Stimulated activated CD8-positive, alpha-beta memory T cell treated with anti-CD3 and anti-CD28 coated beads, Interleukin-7, amount 100 ng/mL, for 1 hour (primary cell): ENCODE measurements around the gene EPB41L1.

Experiments used
- DNase-seq, 2 donors: peaks; one replicate each; pipeline ENCODE4 v3.0.0-alpha.2; 2020; ENCODE audit warnings: low read depth in 2 of 2

The EPB41L1 gene

DNA sequence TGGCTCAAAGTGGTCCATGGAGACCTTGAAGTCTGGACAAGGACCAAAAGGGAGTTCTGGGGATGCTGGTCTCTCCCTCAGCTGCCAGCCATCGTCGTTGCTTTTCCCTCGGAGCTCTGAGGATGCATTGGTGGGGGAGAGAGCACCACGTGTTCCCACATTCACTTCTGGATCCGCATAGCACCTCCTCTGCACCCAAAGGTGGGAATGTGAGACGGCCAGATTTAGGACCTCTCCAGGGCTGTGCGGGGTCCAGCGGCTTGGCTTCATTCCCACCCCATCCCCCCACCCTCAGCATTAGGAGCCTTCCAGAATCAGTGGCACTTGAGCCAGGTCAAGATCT lies 1.1 kb downstream of the EPB41L1 start:
- no peak for DNase-seq

DNA sequence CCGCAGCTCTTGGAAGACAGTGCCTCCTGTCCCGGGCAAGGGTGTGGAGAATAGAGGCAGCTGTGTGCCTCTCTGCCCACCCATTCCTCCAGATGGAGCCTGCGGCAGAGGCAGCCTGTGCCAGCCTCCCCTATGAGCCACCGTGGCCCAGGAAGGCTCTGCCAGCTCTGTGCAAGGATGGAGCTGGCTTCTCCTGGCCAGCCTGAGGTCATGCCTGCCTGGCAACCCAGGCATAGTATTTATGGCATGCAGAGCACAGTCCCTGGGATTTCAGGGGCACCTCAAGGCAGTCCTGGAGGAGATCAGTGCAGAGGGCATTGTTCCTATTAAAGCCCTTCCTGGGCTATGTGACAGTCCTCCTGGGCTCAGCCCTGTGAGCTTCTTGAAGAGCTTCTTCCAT lies 1.5 kb downstream of the EPB41L1 start:
- DNase-seq = no peak

DNA sequence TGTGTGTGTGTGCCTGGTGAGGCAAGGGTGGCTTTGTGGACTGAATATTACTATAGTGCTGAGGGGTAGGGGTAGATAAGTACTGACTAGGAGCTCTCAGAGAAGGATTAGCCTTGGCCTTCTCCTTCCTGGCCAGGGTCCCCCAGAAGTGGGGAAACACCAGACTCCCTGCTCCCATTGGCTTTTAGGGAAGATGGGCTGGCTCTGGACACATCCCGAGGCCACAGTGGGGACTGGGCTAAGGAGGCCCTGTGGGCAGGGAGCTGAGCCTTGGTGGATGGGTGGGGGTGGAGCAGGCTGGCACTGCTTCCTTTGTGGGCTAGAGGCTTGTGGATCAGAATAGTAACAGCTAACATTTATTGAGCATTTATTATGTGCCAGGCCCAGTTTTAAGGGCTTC lies 3.1 kb downstream of the EPB41L1 start:
- DNase-seq = no peak

DNA sequence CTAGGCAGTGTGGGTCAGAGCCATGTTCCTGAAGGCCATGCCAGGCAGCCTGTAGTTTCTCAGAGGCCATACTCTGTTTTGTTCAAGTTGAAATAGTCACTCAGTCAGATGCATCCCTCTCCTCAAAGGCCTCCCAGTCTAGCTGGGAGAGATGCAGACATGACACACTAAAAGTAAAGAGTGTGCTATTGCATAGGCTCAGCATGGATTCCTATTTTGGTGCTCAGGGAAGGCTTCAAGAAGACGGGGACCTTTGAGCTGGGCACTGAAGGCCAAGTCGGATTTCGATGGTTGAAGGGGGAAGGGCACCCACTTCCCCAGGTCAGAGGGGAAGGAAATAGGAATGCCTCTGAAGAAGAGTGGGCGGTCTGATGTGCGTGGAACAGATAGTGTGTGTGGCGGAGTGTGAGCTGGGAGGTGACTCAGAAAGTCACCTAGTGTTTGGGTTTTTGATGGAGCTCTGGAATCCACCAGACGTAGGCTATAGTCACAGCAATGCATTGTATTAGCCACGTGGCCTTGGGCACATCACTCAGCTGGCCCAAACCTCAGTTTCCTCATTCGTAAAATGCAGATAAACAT lies 3.7 kb downstream of the EPB41L1 start:
- no peak for DNase-seq

DNA sequence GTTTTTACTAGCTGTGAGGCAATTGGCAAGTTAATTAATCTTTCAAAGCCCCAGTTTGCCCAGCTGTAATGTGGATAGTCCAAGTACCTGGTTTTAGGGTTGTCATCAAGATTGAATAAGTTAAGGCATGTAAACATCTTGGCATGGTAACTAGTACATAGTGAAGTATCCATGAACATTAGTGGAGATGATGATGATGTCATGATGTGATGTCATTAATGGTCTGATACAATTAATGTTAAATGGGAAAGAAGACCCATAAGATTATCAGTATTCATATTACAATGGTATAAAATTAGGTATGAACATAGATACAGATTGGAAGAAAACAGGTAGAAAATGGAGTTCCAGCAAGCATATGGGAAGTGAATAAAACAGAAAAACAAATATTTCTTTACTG lies 5.3 kb downstream of the EPB41L1 start:
- no peak for DNase-seq

DNA sequence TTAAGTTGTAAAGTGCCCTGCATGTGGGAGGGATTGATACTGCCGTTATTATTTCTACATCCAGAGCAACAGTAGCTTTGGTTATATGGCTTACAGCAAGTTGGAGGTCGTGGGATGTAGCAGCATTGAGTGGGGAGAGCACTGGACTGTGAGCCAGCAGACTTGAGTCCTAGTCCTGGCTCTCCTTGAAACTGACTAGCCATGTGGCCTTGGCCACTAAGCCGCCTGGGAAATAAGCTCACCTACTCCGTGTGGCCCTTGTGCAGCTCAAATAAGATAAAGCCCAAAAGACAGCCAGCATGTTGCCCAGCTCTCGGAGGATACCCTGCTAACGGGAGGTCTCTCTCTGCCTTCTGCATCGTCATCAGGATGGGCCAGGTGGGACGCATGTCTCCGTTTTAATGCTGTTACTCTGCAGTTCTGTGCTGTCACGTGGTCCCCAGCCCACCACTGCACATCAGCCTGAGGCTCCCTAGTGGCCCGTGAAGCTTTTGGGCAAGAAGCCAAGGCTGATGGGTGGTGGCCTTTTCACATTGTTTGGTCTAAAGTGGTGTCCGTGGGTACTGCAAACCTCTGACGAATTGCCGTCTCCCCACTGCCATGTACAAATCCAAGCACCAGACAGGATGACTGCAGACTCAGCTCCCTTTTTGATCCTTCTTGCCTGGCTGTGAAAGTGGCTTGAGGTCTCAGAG lies 7.9 kb downstream of the EPB41L1 start:
- no peak for DNase-seq

DNA sequence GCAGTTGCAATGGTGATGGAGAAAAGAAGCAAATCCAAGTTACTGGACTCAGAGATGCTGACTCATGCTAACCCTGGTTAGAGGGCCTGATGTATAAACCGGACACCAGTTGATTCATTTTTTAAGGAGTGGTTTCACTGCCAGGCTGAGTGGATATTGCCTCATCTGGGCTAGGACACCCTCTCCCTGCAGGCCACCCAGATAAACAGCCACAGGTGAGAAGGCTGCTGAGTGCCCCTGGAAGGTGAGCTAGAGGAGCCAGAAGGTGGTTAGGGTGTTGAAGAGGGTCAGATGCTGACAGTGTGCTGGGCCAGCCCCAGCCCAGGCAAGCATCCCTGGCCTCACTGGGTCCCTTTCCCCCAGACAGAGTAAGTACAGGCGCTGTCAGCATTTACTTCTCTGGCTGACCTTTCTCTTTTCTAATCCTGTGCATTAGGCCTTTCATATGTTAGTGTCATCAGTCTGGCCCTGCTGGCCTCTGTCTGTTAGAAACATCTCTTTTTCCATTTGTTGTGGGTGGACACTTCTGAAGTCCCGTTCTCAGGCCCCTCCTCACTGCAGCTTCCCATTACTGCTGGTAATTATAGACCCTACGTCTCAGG lies 13.5 kb downstream of the EPB41L1 start:
- no peak for DNase-seq

DNA sequence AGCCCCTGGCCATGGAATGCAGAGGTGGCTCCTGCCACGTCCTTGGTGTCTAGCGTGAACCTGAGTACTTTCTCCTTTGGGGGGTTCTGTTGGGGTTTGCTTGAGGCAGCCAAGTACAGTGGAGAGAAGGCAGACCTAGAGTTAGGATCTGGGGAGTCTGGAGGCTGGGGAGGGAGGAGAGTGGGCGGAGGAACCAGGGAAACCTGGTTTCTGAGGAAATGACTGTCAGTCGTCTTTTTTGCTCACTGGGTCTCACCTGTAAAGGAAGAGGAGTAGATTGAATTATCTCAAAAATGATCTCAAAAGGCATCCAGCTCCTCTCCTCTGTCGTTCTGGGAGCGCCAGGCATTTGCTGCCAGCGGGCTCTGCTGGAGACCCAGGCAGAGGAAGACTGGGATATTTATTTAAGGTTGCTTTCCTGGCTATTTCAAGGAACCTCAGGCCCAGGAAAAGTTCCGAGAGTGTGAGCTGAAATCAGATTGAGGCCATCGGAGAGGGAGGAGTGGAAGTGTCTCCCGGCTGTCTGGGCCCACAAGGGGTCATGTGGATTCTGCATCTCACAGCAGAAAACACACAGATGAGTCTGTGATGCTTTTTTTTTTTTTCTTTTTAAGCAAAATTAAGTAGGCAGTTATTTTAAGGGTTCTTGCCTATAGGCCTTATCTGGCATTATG lies 16.1 kb downstream of the EPB41L1 start:
- DNase-seq = no peak

DNA sequence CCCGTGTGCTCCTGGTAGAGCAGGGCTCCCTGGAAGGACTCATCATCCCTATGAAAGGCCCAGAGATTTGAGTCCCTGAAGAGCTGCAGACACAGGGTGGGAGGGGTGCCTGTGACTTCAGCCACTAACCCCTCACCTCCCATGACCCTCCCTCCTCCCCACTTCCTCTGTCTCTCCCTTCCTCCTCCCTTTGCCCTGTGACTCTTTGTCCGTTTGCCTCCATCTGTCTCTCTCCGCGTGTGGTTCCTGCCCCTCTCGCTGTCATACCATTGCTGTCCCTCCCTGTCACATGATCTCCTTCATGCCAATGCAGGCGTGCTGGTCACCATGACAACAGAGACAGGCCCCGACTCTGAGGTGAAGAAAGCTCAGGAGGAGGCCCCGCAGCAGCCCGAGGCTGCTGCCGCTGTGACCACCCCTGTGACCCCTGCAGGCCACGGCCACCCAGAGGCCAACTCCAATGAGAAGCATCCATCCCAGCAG lies 19.0 kb downstream of the EPB41L1 start:
- DNase-seq = no peak

DNA sequence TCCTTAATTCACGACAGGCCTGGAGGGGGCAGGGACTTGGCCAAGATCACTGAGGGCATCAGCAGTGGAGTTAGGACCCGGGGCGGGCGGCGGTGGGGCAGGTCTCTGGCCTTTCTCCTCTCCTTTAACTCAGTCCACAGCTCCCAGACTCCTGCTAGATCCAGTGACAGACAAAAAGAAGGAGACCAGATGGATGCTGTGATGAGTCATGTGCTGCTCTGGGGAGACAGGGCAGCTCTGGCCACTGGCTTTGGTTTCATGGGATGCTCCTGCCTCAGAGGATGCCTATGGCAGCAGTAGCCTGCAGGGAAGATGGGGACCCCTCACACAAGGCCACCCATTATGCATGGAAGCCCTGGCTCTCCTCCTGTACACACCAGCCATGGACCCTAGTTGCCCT lies 20.5 kb downstream of the EPB41L1 start:
- DNase-seq = no peak

DNA sequence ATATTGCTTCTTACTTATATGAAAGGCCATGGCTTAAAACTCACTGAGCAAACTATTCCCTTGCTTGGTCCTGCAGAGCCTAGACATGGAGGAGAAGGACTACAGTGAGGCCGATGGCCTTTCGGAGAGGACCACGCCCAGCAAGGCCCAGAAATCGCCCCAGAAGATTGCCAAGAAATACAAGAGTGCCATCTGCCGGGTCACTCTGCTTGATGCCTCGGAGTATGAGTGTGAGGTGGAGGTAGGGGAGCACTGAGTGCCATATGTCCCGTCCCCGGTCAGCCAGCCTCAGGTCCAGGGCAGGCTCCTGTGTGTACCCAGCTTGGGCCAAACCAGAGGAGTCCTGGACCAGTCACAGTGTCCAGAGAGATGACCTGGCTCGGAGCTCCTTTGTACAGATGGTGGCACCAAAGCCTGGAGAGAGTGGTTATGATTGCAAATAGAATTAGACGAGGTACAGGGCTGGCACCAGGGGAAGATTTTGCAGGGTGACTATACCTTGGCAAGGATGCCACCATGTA lies 21.0 kb downstream of the EPB41L1 start:
- DNase-seq = no peak

DNA sequence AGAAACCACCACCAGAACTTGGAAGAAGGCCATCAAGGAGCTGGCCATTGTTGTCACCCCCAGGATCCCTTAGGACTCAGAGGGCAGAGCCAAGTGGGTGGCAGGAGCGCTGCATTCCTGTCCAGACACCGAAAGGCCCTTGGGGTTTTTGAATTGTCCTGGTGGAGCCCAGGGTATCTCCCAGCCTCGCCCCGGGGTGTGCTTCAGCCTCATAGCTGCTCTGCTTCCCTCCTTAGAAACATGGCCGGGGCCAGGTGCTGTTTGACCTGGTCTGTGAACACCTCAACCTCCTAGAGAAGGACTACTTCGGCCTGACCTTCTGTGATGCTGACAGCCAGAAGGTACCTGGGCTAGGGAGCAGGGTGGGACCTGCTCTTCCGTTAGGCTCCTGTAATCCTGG lies 23.2 kb downstream of the EPB41L1 start:
- DNase-seq = no peak

DNA sequence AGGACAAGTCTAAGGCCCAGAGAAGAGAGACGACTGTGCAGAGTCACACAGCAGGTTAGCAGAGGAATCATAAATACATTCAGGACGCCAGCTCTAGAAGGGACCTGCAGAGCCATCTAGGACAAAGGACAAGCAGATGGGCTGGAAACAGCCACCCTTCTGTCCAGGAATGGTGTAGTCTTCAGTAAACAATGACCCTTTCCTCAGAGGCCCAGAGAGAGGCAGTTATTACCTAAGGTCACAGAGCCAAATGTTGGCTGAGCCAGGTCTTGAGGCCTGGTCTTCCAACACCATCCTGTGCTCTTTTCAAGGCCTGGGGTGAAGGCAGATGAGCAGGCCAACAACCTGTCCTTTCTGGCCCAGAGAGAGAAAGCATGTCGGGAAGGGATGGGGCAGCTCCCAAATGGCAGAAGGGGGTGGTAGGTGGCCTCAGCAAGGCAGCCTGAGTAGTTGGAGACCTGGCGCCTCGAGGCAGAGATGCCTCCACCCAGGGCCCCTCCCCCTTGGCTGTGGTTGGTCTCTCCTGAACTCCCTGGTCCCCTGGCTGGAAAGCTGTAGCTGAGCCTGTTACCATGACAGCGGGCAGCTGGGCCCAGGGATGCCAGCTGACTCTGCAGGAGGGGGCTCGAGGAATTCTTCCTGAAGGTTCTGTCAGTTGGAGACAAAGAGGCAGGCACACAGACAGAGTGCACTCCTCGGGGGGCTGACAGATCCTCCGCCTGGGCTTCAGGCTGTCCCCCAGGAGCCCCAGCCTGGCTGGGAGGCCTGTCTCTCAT lies 24.8 kb downstream of the EPB41L1 start:
- DNase-seq = no peak

DNA sequence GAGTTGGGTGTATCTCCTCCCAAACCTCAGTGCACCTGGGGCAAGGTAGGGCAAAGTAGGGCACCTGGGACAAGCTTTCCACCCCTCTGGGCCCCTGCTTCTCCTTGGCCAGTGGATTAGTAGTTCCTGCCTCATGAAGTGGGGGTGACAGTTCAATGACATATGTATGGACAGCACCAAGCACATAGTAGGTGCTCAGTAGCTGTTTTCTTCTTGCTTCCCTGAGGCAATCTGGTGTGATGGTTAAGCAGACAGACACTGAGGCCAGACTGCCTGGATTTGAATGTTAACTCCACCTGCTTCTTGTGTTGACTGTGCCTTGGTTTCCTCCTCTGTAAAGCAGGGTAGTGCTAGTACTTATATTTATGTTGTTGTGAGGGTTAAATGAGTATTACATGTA lies 25.8 kb downstream of the EPB41L1 start:
- no peak for DNase-seq

DNA sequence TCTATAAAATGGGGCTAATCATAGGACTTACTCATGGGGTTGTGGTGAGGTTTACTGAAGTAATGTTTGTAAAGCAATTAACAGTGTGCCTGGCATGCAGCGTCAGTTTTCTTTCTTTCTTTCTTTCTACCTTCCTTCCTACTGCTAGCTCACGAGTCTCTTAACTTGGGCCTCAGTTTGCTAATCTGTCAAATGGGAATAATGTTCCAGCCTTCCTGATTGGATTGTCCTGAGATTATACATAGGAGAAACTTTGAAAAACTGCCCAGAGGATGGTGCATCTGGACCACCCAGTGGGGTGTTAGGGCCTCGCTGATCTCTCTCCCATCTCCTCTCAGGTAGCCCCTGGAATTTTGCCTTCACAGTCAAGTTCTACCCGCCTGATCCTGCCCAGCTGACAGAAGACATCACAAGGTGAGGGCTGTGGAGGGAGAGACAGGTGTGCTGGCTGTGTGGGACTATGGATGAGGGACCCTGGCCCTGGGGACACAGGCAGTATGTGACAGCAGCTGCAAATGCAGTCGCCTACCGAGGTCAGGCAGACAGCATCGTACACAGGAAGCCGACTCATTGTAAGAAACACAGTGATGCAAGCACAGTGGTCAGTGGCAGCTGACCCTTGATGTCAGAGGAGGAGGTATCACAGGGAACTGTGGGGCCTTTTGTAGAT lies 27.5 kb downstream of the EPB41L1 start:
- DNase-seq = no peak

DNA sequence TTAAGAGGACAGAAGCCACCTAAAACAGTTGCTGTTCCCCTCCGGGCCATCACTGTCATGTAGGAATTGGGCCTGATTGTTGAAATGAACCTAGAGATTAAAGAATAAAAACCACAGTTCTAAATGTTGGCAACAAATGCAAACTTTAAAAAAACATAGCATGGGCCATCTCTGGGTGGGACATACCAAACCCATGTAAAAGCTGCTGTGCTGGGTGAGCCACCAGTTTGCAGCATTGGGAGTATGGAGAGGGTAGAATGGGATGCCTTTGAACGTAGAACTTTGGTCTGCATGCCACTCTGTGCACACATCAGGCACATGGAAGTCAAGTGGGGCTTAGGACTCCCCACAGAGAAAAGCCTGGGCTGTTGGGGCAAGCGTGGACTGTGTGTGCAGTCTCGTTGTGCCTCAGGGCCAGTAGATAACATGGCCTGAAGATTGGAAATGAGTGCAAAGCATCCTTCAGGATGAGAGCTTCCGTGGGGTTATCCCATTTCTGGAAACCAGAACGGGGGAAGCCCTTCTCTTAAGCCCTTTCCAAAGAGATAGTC lies 28.1 kb downstream of the EPB41L1 start:
- DNase-seq = no peak

DNA sequence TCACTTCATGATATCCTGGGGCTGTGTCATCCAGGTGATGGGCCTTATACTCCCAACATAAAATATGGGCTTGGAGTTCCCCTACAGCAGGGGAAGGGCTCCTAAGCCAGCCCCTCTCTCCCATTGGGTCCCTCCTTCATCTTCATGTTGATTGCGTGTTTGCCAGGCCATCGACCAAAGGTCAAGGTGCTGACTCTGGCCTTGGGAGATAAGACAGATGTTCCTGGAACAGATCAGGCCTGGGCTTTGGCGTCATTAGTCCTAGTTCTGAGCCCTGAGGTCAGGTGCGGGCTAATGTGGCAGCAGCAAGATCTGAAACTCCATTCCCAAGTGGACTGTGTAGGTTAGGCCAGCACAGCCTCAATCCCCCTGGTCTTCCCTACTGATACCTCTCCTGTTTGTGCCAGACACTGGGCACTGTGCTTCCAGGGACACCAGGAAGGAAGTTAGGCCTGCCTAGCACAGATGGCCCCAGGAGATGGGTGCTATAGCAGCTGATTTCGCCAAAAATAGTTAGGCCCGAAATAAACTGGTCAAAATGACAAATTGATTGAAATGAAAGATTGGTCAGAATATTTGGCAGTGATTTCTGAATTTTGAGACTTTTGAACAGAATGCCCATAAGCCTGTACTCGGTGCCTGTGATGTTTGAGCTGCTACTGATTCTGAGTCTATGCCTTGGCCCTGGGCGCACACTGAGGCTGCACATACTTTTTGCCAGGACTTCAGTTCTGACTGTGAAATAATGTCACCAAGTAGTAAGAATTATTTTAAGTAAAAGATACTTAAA lies 28.8 kb downstream of the EPB41L1 start:
- DNase-seq = no peak

DNA sequence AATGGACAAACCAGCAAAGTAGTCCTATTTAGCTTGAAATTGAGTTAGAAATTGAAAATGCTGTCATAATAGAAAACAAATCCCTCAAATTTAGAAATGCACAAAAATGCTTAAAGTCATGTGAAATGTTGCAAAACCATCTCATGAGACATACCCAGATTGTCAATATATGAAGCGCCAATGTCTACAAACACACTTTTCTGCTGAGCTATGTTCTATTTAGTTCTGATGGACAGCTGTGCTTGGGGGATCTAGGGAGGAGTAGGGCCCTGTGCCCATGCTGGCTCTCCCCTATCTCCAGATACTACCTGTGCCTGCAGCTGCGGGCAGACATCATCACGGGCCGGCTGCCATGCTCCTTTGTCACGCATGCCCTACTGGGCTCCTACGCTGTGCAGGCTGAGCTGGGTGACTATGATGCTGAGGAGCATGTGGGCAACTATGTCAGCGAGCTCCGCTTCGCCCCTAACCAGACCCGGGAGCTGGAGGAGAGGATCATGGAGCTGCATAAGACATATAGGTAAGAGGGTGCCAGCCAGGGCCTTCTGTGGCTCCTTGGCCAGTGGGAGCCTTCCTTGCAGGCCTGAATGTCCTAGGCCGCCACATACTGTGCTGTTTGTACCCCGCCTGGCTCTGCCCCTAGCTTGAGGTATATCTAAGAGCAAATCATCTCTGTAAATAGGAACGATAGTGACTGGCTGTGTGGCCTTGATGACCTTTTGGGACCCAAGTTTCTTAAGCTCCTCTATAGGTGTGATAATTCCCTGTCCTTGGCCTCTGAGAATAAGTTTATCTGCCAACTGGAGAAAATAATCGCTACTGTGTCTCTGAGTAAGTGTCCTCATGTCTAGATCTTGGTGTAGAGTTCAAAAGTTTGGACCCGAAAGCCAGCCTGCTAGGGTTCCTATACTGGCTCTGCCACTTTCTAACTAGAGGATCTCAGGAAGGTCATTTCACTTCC lies 30.6 kb downstream of the EPB41L1 start:
- DNase-seq = no peak
